H1 (cell line): ENCODE data around the gene AP5S1. TPM values are rescaled to one million over a fixed set of nuclear protein-coding genes. Genes with fewer than 3 reads are reported as not detected.

ENCODE experiments used
- CTCF ChIA-PET: fragments of 300-600 bp; sonication (Branson Sonifier 250); formaldehyde crosslinking; loops from one replicate; lab custom pipeline; 2021; ENCODE audit not compliant: partially characterized antibody; lab: Charles Lee
- POLR2A ChIA-PET: fragments of 300-600 bp; sonication (Branson Sonifier 250); formaldehyde crosslinking; loops from one replicate; lab custom pipeline; 2021; ENCODE audit warnings: inconsistent platforms; ENCODE audit not compliant: partially characterized antibody; lab: Charles Lee
- DNase-seq, 2 experiments: peaks; one replicate each; pipeline versions ENCODE4 v3.0.0 to v3.0.0-alpha.2; 2010 to 2022; ENCODE audit warnings: low spot score in 2 of 2, low read depth in 1 of 2, mixed read lengths in 1 of 2
- FAIRE-seq: peaks from 2 replicates; lab custom pipeline; 2011; peaks lifted over from hg19 to GRCh38; lab: Jason Lieb, UNC
- H2AFZ ChIP-seq: 2 replicates; pipeline ENCODE4 v1.8.1; 2012; ENCODE audit warnings: low read length, inconsistent platforms
- H2AK5ac ChIP-seq: 2 replicates; pipeline ENCODE4 v1.6.1; 2013; ENCODE audit warnings: low read depth, low read length
- H2BK120ac ChIP-seq: replicated peaks from 2 replicates; pipeline ENCODE3; 2013; ENCODE audit warnings: low read depth, low read length, inconsistent platforms
- H2BK12ac ChIP-seq: 2 replicates; pipeline ENCODE4 v1.6.1; 2013; ENCODE audit warnings: low read depth, low read length
- H2BK15ac ChIP-seq: 2 replicates; pipeline ENCODE4 v1.6.1; 2013; ENCODE audit warnings: low read length
- H2BK20ac ChIP-seq: 2 replicates; pipeline ENCODE4 v1.6.1; 2013; ENCODE audit warnings: low read length
- H2BK5ac ChIP-seq: 2 replicates; pipeline ENCODE4 v1.6.1; 2013; ENCODE audit warnings: low read depth, low read length
- H3K14ac ChIP-seq: 2 replicates; pipeline ENCODE4 v1.6.1; 2013; ENCODE audit warnings: inconsistent platforms; ENCODE audit not compliant: insufficient read length
- H3K18ac ChIP-seq: 2 replicates; pipeline ENCODE4 v1.6.1; 2013; ENCODE audit warnings: low read length; ENCODE audit errors: extremely low read depth
- H3K23ac ChIP-seq: 2 replicates; pipeline ENCODE4 v1.6.1; 2013; ENCODE audit warnings: inconsistent platforms; ENCODE audit not compliant: insufficient read length
- H3K23me2 ChIP-seq: 2 replicates; pipeline ENCODE4 v1.6.1; 2013; ENCODE audit warnings: low read depth, low read length
- H3K27ac ChIP-seq: 2 replicates; pipeline ENCODE4 v1.6.1; 2011; ENCODE audit warnings: low read depth, low read length, inconsistent platforms
- H3K27me3 ChIP-seq, 4 experiments: replicated peaks in 1 of 4; 1 replicate in 1 of 4; 2 replicates in 3 of 4; pipeline versions ENCODE4 v1.6.1 to v1.8.1; 2011 to 2013; ENCODE audit warnings: low read length in 3 of 4, mild to moderate bottlenecking in 3 of 4, inconsistent platforms in 2 of 4, mixed read lengths in 2 of 4, moderate library complexity in 1 of 4; ENCODE audit not compliant: control insufficient read depth in 3 of 4, insufficient read depth in 3 of 4; ENCODE audit errors: extremely low read depth in 1 of 4
- H3K36me3 ChIP-seq, 4 experiments: 2 replicates each; pipeline versions ENCODE4 v1.6.1 to v1.8.1; 2011 to 2013; ENCODE audit warnings: mild to moderate bottlenecking in 4 of 4, low read length in 3 of 4, moderate library complexity in 2 of 4, control low read depth in 1 of 4, inconsistent platforms in 1 of 4; ENCODE audit not compliant: insufficient read depth in 4 of 4, control insufficient read depth in 2 of 4
- H3K4ac ChIP-seq: replicated peaks from 2 replicates; pipeline ENCODE3; 2013; ENCODE audit warnings: low read length, low read depth, mixed read lengths, inconsistent platforms; ENCODE audit not compliant: insufficient read length
- H3K4me1 ChIP-seq, 4 experiments: replicated peaks in 1 of 4; 1 replicate in 1 of 4; 2 replicates in 3 of 4; pipeline versions ENCODE4 v1.6.1 to v1.8.1; 2011 to 2013; ENCODE audit warnings: low read length in 3 of 4, inconsistent platforms in 2 of 4, mixed read lengths in 1 of 4; ENCODE audit not compliant: insufficient read depth in 4 of 4, control insufficient read depth in 3 of 4
- H3K4me2 ChIP-seq, 2 experiments: 2 replicates each; pipeline versions ENCODE4 v1.6.1 to v1.8.1; 2011 to 2013; ENCODE audit warnings: low read depth in 2 of 2, low read length in 2 of 2, control low read depth in 1 of 2, inconsistent platforms in 1 of 2, mild to moderate bottlenecking in 1 of 2; ENCODE audit not compliant: insufficient read depth in 1 of 2
- H3K4me3 ChIP-seq, 4 experiments: fragments of 200-600, 300-600 bp in 1 of 4; sonication (generic), shearing (Covaris generic), sonication (Bioruptor Twin) in 1 of 4; 2 replicates each; pipeline versions ENCODE4 v1.5.1 to v1.8.1; 2011 to 2016; ENCODE audit warnings: low read length in 4 of 4, low read depth in 3 of 4, control low read depth in 2 of 4, inconsistent platforms in 2 of 4, mild to moderate bottlenecking in 2 of 4, mixed read lengths in 1 of 4, moderate library complexity in 1 of 4; ENCODE audit not compliant: insufficient read depth in 2 of 4; ENCODE audit errors: extremely low read depth in 1 of 4
- H3K56ac ChIP-seq: replicated peaks from 2 replicates; pipeline ENCODE3; 2013; ENCODE audit warnings: low read depth, mild to moderate bottlenecking, mixed read lengths, low read length, inconsistent platforms; ENCODE audit not compliant: insufficient read length
- H3K79me1 ChIP-seq: 2 replicates; pipeline ENCODE4 v1.6.1; 2013; ENCODE audit warnings: low read depth, low read length, control low read depth
- H3K79me2 ChIP-seq, 2 experiments: 2 replicates each; pipeline versions ENCODE4 v1.6.1 to v1.8.1; 2012 to 2013; ENCODE audit warnings: low read length in 2 of 2, mild to moderate bottlenecking in 2 of 2, inconsistent platforms in 1 of 2; ENCODE audit not compliant: insufficient read depth in 2 of 2, control insufficient read depth in 1 of 2
- H3K9ac ChIP-seq, 4 experiments: replicated peaks in 1 of 4; 1 replicate in 1 of 4; 2 replicates in 3 of 4; pipeline versions ENCODE4 v1.6.1 to v1.8.1; 2011 to 2013; ENCODE audit warnings: low read depth in 3 of 4, low read length in 3 of 4, control low read depth in 2 of 4, mild to moderate bottlenecking in 2 of 4, moderate library complexity in 2 of 4, inconsistent platforms in 1 of 4; ENCODE audit errors: extremely low read depth in 1 of 4
- H3K9me3 ChIP-seq, 2 experiments: 2 replicates each; pipeline versions ENCODE4 v1.6.1 to v1.8.1; 2012 to 2013; ENCODE audit warnings: mild to moderate bottlenecking in 2 of 2, moderate library complexity in 2 of 2, control low read depth in 1 of 2, inconsistent platforms in 1 of 2, low read depth in 1 of 2, low read length in 1 of 2, mixed read lengths in 1 of 2; ENCODE audit not compliant: insufficient read depth in 2 of 2
- H4K20me1 ChIP-seq, 2 experiments: replicated peaks in 1 of 2; 2 replicates each; pipeline versions ENCODE3 to v1.8.1; 2011 to 2013; ENCODE audit warnings: inconsistent platforms in 2 of 2, low read length in 2 of 2, mild to moderate bottlenecking in 1 of 2; ENCODE audit not compliant: insufficient read depth in 2 of 2, control insufficient read depth in 1 of 2
- H4K5ac ChIP-seq: 2 replicates; pipeline ENCODE4 v1.6.1; 2013; ENCODE audit warnings: low read length, low read depth, mixed read lengths, inconsistent platforms; ENCODE audit not compliant: insufficient read length
- H4K8ac ChIP-seq: 2 replicates; pipeline ENCODE4 v1.8.0; 2013; ENCODE audit warnings: mild to moderate bottlenecking, moderate library complexity, low read length, inconsistent platforms; ENCODE audit not compliant: insufficient read depth; ENCODE audit errors: extremely low read depth
- H4K91ac ChIP-seq: replicated peaks from 2 replicates; pipeline ENCODE3; 2013; ENCODE audit warnings: low read length, mixed read lengths, inconsistent platforms; ENCODE audit not compliant: insufficient read length
- CTCF ChIP-seq, 3 experiments: IDR thresholded peaks; 1 replicate in 2 of 3; 2 replicates in 1 of 3; pipeline versions ENCODE4 v1.5.1 to v1.6.1; 2011; ENCODE audit warnings: low read length in 3 of 3, mild to moderate bottlenecking in 3 of 3, inconsistent platforms in 2 of 3, low read depth in 1 of 3, moderate library complexity in 1 of 3; ENCODE audit not compliant: insufficient read depth in 1 of 3; ENCODE audit errors: control extremely low read depth in 1 of 3
- E2F6 ChIP-seq: IDR thresholded peaks from 2 replicates; pipeline ENCODE4 v1.6.1; 2012; ENCODE audit warnings: inconsistent platforms
- RNF2 ChIP-seq: fragments of 200-900, 300-1000 bp; sonication (generic); IDR thresholded peaks from 2 replicates; pipeline ENCODE4 v1.7.1; 2016; ENCODE audit warnings: borderline replicate concordance, low read depth, mild to moderate bottlenecking, antibody characterized with exemption, low read length; ENCODE audit not compliant: poor library complexity, severe bottlenecking; ENCODE audit errors: missing control alignments
- SP2 ChIP-seq: IDR thresholded peaks from 2 replicates; pipeline ENCODE4 v1.6.1; 2012; ENCODE audit warnings: mild to moderate bottlenecking, low read length, inconsistent platforms
- TAF1 ChIP-seq: IDR thresholded peaks from 2 replicates; pipeline ENCODE4 v1.6.1; 2011; ENCODE audit warnings: mild to moderate bottlenecking, low read depth, low read length
- ZNF274 ChIP-seq: IDR thresholded peaks from 2 replicates; pipeline ENCODE4 v1.7.0; 2012; ENCODE audit warnings: low read length, borderline replicate concordance; ENCODE audit errors: extremely low read depth
- WGBS, 2 experiments: shearing (Covaris generic) in 1 of 2; methylation state at CpG; one replicate each; pipeline versions ENCODE4 v1.1.6 to v1.1.7; 2013 to 2015; ENCODE audit warnings: low lambda C conversion rate in 2 of 2, mixed read lengths in 2 of 2, inconsistent platforms in 1 of 2, low coverage in 1 of 2, missing lambda C conversion rate in 1 of 2; ENCODE audit not compliant: insufficient replicate concordance in 2 of 2, insufficient coverage in 1 of 2, insufficient read length in 1 of 2; ENCODE audit errors: extremely low coverage in 1 of 2, missing lambda C conversion rate in 1 of 2; 5-methylcytosine and 5-hydroxymethylcytosine counted together
- polyA plus RNA-seq, 7 experiments: library from polyadenylated mRNA; depleted of rRNA in 3 of 7; stranded (reverse) in 5 of 7; unstranded in 2 of 7; fragments of >200 nt in 5 of 7; fragments of 200-250 nt in 2 of 7; gene quantifications; 1 replicate in 5 of 7; 2 replicates in 1 of 7; 4 replicates in 1 of 7; pipeline versions ENCODE4 v1.2.1 to v1.2.3, GENCODE V29; 2011 to 2013; ENCODE audit warnings: missing spikeins in 2 of 7, mixed read lengths in 2 of 7
- total RNA-seq: library from RNA; stranded (reverse); fragmentation: NEBNext Ultra II Directional; extraction: Animal tissue kit (Norgen Biotek cat#: 25700); gene quantifications from 2 replicates; pipeline ENCODE4 v1.2.1, GENCODE V29; 2021

Gene AP5S1
- total and polyA plus RNA-seq, 2 of the 8 experiments (the other 6 are each of a cell fraction or from before 2014, with no cell fraction given), result 3.3 to 3.7 TPM

GRCh38 chr20:3785240-3786125, 34.9 kb upstream of the AP5S1 start:
- Histone ChIP-seq H3K23me2 (peaks cover 6% of the 10 kb centered on the region; the same call in 1 of the 2 replicates), H2BK20ac (no peak overlapping the region), H2BK15ac (0 out of 2 replicates have a peak overlapping the region, but pooled peaks have one; percentile 25), H2BK12ac (no peak overlapping the region), H4K5ac (no peak overlapping the region), H2AFZ (no peak overlapping the region), H2BK120ac (no peak overlapping the region), H3K18ac (no peak overlapping the region), H3K79me2 (peaks cover 0 to 10% of the 10 kb centered on the region in 2 experiments; a peak in 1 of 4 replicates), H4K8ac (peak overlapping the region; percentile 54), H3K56ac (no peak overlapping the region), H4K91ac (no peak overlapping the region), H2BK5ac (no peak overlapping the region), H3K4me3 (peak overlapping the region; percentile 42 to 69 (median 60)), H3K27me3 (peaks cover 0 to 3% (median 0%) of the 10 kb centered on the region in 4 experiments; a peak in 3 of 7 replicates), H3K9me3 (no peaks in the 10 kb centered on the region), H4K20me1 (peaks cover 7 to 11% of the 10 kb centered on the region in 2 experiments), H3K4me2 (peak overlapping the region; percentile 75 to 98), H3K14ac (no peak overlapping the region), H3K79me1 (peaks cover 11% of the 10 kb centered on the region), H3K9ac (peak overlapping the region in 3 of 4 experiments; percentile 20 to 87 (median 84); a peak in 5 of 7 replicates), H3K27ac (no peak overlapping the region), H3K4me1 (peaks cover 0 to 16% (median 6%) of the 10 kb centered on the region in 4 experiments; a peak in 6 of 7 replicates), H2AK5ac (no peak overlapping the region), H3K23ac (no peak overlapping the region), H3K36me3 (peaks cover 0 to 5% (median 0%) of the 10 kb centered on the region in 4 experiments; a peak in 2 of 8 replicates), H3K4ac (peak overlapping the region; percentile 13)
- no peak for FAIRE-seq
- ChIA-PET CTCF (interaction anchor here (0.8 to 9.5 kb wide), 16 partner anchors 15 to 691 kb away, joined by 3 to 128 read pairs (median 4); partner anchors contain the start of genes ADISSP and AP5S1), POLR2A (interaction anchor here (1.0 to 3.9 kb wide), 9 partner anchors 10 to 104 kb away, joined by 3 to 20 read pairs (median 4); partner anchors contain the start of genes ADISSP and AP5S1)
- WGBS, 2 experiments, result 59% methylated on average over 60 of the region's 79 CpGs; no CpG with 5 or more reads in 1 of the 2 experiments
- no peak for DNase-seq
- TF ChIP-seq E2F6 (no peak), ZNF274 (no peak), TAF1 (peak; percentile 1; the same call in 1 of the 2 replicates), SP2 (no peak), CTCF (IDR thresholded peaks at IDR 0.05; ENCODE audit: control extremely low read depth in 1 of 3, insufficient read depth in 1 of 3, low read depth in 1 of 3, low read length in 3 of 3) (peak in 1 of 3 experiments; percentile 16; a peak in 1 of 4 replicates), RNF2 (no peak)
